ENCODE measurements around the gene MTFR2. TPM values are rescaled to one million over a fixed set of nuclear protein-coding genes. Genes with fewer than 3 reads are reported as not detected.

MTFR2 gene
- total RNA-seq (2014; rRNA removed; shearing (Covaris generic)): 3.9 and 4.0 TPM in 2 replicates
- polyA plus RNA-seq (2015; cell fraction: cytosol; rRNA removed): 17.9 and 18.0 TPM in 2 replicates
- polyA plus RNA-seq (2015; cell fraction: nucleus; rRNA removed): 20.0 and 22.9 TPM in 2 replicates

- peak; percentile 99 for DNase-seq (ENCODE audit: low read depth)
Measured at GRCh38 chr6:136249811-136250685, at the start of gene MTFR2. MTFR2 (minus strand) TSS chr6:136250311; CDS start chr6:136249099, 1,212 bp downstream.

- no peak for DNase-seq (ENCODE audit: low read depth)
Measured at GRCh38 chr6:136294621-136295020, 44.5 kb upstream of the MTFR2 start.

- DNase-seq (ENCODE audit: low read depth): peak; percentile 76
Measured at GRCh38 chr6:136290410-136291010, 40.4 kb upstream of the MTFR2 start.

GRCh38 chr6:136289579-136290409 lies 39.7 kb upstream of the MTFR2 start, which contains the start of gene BCLAF1:
BCLAF1 (minus strand) TSS chr6:136289846; CDS start chr6:136279866, 9,980 bp downstream.
- peak; percentile 99 for DNase-seq (ENCODE audit: low read depth)

- DNase-seq (ENCODE audit: low read depth): peak; percentile 85
Measured at GRCh38 chr6:136289327-136289578, 39.1 kb upstream of the MTFR2 start.

GRCh38 chr6:136288566-136289326 lies 38.6 kb upstream of the MTFR2 start:
- DNase-seq (ENCODE audit: low read depth): peak; percentile 84

GRCh38 chr6:136284909-136285308 lies 34.8 kb upstream of the MTFR2 start:
- DNase-seq (ENCODE audit: low read depth): peak; percentile 13

GRCh38 chr6:136282906-136283305 lies 32.8 kb upstream of the MTFR2 start:
- DNase-seq (ENCODE audit: low read depth): no peak

GRCh38 chr6:136280032-136280609 lies 30.0 kb upstream of the MTFR2 start:
- DNase-seq (ENCODE audit: low read depth): no peak

- DNase-seq (ENCODE audit: low read depth): no peak
Measured at GRCh38 chr6:136274062-136274461, 24.0 kb upstream of the MTFR2 start.

GRCh38 chr6:136265101-136265500 lies 15.0 kb upstream of the MTFR2 start:
- no peak for DNase-seq (ENCODE audit: low read depth)

GRCh38 chr6:136262940-136263339 lies 12.8 kb upstream of the MTFR2 start:
- no peak for DNase-seq (ENCODE audit: low read depth)

GRCh38 chr6:136254851-136255466 lies 4.8 kb upstream of the MTFR2 start:
- no peak for DNase-seq (ENCODE audit: low read depth)

GRCh38 chr6:136253734-136254133 lies 3.6 kb upstream of the MTFR2 start:
- DNase-seq (ENCODE audit: low read depth): no peak

GRCh38 chr6:136252441-136252840 lies 2.3 kb upstream of the MTFR2 start:
- DNase-seq (ENCODE audit: low read depth): no peak

- DNase-seq (ENCODE audit: low read depth): no peak
Measured at GRCh38 chr6:136251394-136251793, 1.3 kb upstream of the MTFR2 start.

GRCh38 chr6:136250686-136251008 lies 536 bp upstream of the MTFR2 start:
- DNase-seq (ENCODE audit: low read depth): no peak

GRCh38 chr6:136249336-136249735 lies 775 bp downstream of the MTFR2 start:
- DNase-seq (ENCODE audit: low read depth): peak; percentile 18

GRCh38 chr6:136244061-136244616 lies 6.0 kb downstream of the MTFR2 start:
- no peak for DNase-seq (ENCODE audit: low read depth)

Measured in HT1080 (cell line).